HG03442 (cell line): Measurements from ENCODE around the gene KRT85.

Experiments
- ATAC-seq: cut with Tn5 transposase; IDR thresholded peaks from one replicate; pipeline ENCODE4 v1.9.1; 2021; ENCODE audit warnings: mild to moderate bottlenecking, moderate library complexity; ENCODE audit not compliant: unreplicated experiment

KRT85 gene

DNA sequence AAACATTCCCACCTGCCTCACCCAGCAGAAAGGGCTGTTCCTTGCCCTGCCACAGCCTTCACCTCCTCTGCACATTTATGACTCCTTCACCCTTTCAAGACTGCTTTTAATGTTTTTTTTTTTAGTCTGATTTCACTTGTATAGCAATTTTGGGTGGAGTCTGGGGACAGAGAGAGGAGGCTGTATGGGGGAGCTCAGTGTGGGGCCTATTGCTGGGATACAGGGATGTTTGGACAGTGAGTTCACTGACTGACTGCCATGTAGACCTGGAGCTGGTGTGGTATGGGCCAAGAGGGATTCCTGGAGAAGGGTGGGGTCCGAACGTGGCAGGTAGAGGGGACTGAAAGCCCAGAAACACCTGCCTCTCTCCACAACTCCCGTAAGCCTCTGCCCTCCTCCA is 1.9 kb upstream of the KRT85 start:
- no peak for ATAC-seq

DNA sequence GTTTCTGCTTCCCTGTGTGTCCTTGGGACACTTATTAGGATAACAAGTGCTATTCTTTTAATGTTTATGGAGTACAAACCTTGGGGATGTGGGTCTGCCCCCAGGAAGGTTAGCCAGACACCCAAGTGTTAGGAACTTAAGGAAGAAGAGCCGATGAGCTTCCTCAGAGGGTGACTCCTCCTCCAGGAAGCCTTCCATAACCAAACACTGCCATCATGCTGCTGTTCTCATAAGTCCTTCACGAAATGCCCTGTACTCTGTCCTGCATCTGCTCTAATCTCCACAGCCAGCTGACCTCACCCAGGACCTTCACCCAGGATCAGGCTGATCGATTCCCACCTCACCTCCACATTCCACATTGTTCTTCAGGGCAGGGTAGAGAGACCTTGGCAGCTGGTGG is 1.2 kb upstream of the KRT85 start:
- no peak for ATAC-seq

DNA sequence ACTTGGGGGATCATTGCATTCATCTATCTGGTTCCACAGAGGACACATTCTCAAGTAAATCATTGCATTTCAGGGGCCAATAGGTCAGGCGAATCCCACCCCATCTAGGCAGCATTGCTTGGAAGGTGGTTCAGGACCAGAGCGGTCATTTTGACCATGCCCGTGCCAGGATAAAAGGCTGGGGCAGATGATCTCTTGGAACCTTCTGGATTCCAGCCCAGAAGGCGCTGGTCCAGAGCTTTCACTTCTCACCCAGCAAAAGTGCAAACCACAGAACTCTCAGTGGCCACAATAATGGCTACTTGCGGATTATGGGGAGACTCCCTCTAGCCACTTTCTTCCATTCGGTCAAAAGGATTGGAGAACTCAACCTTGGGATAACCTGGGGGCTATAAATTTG is 595 bp upstream of the KRT85 start:
- no peak for ATAC-seq

DNA sequence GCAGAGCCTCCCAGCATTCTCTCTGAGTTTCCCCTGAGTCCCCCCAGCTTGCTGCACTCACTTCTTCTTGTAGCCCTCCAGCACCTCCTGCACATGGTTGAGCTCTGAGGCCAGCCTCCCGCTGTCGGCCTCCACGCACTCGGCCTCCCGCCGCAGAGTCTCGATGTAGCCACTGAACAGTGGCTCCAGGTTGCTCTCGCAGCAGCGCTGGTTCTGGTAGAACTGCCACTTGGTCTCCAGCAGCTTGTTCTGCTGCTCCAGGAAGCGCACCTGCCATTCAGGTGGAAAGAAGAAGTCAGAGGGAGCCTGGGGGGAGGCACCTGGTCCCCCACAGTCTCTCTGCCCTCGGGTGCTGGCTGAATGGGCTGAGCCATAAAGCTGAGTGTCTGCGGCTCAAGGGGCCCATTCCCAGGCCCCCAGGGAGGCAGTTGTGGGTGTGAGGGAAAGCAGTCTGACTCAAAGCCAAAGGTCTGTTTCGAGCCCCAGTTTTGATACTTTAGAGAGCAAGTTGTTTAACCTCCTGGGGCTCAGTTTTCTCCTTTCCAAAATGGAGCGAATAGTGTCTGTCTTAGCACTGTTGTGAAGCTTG is 2.3 kb downstream of the KRT85 start:
- ATAC-seq, result no peak

DNA sequence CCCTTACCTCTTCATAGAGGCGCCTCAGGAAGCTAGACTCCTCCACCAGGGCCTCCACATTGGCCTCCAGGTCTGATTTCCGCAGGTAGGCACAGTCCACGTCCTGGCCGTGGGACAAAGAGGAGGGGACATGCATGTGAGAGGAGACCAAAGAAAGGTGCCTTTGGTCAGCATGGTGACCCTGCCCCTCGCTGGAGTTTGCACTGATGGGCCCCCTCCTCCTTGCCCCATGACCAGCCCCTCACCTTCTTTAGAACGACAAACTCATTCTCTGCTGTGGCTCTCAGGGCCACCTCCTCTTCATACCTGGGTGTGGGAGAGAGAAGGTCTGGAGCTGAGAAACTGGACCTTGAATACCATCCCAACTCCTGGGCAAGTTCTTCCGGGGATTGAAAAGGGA is 3.2 kb downstream of the KRT85 start:
- ATAC-seq, result no peak

DNA sequence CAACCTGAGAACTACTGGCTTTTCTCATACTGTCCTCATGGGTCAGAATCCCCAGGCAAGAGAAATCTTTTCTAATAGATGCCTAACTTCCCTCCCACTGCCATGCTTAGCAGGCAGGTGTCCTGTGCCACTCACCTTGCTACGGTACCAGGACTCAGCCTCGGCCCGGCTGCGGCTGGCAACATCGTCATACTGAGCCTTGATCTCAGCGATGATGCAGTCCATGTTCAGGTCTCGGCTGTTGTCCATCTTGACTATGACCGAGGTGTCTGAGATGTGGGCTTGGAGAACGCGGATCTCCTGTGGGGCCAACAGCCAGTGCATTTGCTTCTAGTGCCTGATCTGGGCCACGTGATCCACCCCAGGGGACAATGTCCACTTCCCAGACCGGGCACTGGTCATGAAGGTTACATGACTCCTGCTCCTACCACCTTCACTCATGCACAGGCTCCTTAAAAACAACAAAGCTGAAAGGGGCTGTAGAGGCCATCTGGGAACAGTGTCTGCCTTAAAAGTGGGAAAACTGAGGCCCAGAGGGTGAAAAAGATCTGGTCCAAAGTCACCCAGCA is 4.1 kb downstream of the KRT85 start:
- ATAC-seq, result no peak

DNA sequence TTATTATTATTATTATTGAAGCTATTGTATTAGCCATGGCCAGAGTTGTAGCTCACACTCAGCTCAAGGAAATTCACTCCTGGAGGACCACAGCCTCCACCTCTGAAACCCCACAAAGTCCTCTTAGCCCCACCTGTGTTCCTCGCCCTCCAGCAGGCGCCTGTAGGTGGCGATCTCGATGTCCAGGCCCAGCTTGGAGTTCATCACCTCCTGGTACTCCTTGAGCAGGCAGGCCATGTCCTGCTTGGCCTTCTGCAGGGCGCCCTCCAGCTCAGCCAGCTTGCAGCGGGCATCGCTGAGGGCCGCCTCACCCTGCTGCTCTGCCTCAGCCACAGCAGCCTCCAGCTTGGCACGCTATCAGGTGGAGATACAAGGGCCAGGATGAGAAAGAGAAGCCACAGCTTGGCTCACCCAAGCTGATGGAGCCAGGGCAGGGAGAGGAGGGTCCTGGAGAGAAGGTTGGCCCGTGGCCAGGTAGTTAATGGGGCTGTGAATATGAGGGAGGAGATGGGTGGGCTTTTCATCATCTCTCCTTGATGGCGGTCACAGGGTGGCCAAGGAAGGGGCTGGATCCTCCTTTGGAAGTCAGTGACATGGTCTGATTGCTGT is 5.1 kb downstream of the KRT85 start:
- no peak for ATAC-seq

DNA sequence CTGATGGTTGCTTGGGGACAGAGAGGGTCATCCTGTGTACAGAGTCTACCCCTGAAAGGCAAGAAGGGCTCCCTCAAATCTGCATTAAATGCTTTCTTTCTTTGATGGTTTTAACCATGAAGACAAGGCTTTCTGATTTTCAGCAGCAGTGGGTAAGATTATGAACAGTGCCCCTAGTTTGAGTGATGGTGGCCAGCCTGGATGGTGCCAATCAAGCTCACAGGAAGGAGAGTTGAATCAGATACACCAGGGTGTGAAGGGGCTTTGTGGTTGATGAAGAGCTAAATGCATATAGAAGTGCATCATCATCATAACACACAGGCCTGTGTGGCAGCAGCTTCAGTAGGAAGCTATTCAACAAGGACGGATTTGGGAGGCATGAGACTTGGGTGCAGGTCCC is 5.7 kb downstream of the KRT85 start:
- ATAC-seq, result no peak

DNA sequence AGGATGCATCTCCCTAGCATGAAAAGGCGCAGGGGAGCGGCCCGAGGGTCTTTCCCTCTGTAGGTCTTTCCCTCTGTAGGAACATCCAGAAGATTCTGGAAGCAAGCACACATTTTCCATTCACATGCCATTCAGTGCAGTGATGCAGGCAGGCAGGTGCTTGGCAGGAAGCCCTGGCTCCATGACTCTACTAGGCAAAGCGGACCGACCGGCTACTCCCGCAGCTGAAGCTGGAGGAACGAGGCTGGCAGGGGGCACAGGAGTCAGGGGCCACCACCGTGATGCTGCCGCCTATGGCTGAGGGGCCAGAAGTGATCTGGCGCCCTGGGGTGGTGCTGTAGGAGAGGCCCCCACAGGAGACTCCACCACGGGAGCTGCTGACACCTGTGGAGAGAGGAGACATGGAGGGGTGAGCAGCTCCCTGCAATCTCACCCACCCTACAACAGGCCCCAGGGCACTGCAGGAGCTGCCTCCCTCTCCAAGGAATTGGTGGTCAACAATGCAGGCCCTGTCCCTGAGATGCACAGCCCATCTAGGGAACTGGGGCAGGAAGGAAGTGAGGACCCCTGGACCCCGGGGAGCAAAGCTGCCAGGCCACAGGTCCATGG is 6.5 kb downstream of the KRT85 start:
- no peak for ATAC-seq

DNA sequence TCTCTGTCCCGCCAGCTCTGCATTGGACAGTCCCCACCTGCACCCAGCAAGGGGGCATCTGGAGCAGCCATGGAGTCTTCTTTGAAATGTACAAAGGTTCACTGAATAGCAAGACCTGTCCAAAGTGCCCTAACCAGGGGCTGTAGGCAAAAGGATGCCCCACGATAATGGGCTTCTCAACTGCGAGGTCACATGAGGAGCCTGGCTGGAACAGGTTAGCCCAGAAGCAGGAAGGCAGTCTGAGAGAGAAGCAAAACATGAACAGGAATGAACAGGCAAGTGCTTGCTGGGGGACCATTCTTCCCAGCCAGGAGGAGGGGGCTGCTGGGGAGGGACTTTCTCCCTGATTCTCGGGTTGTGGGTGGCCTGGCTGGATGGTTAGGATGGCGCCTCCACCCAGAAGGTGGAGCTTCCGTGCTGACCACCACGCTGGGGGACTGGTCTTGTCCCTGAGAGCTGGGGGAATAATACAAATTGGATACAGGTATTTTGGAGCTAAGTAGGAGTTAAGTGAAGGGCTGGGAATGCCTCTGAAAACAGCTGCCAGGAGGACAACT is 7.1 kb downstream of the KRT85 start:
- ATAC-seq, result no peak

DNA sequence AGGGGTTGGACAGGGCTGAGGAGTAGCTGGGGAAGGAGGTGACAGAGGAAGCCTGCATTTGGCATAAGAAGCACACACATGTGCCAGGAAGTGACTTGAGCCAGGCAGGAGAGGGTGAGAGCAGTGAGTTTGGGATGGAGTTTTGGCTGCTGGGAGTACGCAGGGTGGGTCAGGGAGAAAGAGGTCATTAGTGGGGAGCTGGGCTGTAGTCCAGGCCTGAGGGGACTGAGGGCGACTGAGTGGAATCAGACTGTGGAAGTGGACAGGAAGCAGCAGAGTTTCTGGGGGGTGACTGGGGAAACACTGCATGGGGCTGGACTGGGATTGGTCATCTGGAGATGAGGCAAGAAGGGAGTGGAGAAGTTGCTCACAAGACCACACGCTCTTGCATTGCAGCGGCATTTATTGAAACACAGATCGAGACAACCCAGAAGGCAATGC is 7.6 kb downstream of the KRT85 start:
- ATAC-seq, result no peak

DNA sequence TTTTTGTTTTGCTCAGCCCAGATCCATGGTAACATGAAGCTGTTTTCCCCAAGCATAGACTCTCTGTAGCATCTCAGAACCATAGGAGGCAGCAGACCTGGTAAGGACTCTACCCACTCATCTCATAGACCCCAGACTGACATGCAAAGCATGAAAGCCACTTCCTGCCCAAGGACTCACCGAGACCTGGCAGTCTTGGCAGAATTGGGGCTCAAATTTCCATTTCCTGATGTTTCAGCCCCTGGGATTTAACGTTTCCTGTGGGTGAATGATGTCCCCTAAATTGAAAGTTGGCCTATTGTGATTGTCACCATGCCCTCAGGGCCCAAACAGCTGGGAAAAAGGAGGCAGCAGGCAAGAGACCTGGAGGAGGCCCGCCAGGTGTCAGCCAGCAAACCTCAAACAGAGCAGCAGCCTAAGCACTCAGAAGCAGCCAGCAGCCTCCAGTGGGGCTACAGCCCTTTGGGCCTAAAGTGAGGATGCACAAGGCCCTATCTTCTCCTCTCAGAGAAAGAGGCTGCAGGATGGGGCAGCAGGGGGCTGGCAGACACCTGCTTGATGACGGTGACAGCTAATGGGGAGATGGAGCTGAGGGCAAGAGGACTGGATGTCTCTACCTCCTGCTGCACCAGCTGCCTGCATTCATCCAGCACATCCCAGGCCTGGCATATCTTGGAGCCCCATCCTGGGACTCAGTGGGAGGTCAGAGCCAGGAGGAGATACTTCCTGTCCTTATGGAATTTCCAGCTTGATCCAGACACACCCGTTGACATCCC is 8.5 kb downstream of the KRT85 start:
- peak; percentile 91 for ATAC-seq

DNA sequence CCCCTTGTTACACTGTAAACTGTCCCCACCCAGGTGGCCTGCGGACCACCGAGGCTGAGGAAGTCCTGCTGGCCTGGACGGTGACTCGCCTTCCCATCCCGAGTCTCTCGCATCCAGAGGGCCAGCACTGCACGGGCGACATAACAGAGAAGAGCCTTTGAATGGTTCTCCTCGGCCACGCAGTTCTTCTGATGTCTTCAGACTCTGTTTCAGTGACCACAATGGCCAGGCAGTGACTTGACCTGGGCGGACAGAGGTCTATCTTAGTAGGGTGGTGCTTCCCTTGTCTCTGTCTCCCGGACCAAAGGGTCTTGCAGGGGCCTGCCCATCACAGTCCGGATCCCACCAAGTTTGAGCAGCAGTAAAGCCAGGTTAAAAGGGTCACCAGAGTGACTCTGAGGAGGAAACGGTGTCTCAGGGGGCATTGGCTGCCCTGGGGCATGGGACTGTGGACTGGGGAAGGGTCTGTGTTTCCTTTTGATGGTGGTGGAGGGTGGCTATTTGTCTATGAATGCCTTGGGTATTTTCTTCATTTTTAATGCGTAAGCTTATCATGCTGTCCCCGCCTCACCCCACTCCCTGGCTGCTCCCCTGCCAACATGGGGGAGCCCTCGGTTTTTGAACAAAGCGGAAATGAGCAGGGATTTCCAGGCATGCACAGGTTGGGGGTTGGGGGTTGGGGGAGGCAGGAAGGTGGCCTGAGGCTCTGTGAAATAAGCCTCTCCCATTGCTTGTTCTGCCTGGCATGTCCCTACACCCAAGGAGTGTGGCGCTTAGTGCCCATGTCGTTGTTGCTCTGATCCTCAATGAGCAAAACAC is 10.3 kb downstream of the KRT85 start:
- no peak for ATAC-seq

DNA sequence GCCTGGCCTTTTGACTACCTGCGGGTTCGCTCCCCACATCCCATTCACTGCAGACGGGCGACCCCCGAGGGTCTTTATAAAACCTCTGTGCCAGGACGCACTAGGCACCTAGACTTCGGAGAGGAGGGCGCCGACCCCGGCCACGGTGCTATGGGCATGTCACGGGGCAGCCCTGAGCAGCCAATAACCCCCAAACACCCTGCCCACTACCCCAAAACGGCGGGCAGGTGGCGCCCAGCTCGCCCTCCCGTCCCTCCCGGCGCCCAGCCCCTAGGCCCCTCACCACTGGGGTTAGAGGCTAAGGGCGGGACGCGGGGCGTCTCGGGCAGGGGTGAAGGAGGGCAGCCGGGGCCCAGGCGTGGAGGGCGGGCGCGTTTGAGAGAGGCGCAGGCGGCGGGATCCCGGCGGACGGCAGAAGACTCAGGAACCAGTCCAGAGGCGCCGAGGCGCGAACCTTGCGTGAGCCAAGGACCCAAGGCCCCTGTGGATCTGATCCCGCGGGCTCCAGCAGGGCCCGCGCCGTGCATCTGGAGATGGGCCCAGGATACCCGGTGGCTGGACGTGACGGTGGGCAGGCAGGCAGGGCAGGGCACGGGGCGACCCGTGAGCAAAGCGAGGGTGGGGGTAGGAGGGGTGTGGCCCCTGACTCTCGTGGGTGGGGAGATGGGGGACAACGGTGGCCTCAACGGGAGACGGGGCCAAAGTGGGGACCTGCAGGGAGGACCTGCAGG is 11.1 kb downstream of the KRT85 start:
- ATAC-seq, result no peak

DNA sequence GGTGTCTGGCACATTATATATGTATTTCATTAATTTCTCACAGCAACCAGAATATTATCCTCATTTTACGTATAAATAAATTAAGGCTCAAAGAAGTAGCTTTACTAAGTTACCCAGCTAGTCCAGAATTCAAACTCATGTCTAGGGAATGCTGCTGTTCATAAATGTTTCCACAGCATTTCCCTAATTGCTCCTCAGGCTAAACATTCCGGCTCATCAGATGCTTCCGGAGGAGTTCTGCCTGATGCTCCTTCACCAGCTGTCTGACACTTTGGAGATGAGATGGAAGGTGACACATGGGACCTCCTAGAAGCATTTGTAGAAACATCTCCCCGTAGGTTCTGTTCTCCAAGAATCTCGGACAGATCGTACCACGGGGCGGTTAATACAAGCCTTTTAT is 12.1 kb downstream of the KRT85 start:
- ATAC-seq, result no peak

DNA sequence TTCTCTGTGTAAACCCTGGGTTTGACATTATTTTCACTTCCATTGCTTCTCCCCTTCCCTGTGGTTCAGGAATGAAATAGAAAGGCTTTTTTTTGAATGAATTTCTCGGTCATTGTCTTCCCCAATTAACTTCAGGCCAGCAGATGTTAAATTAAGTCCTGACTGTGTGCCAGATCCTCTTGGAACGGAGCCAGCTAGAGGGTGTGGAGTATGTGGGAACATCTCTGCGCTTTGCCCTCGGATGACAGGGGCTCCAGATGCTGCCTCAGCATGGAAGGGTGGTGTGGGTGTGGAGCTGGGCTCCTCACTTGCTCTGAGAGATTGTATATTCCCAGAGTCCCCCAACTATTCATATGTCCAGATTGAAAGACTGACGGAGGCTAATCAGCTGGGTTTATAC is 13.1 kb downstream of the KRT85 start:
- ATAC-seq, result no peak

DNA sequence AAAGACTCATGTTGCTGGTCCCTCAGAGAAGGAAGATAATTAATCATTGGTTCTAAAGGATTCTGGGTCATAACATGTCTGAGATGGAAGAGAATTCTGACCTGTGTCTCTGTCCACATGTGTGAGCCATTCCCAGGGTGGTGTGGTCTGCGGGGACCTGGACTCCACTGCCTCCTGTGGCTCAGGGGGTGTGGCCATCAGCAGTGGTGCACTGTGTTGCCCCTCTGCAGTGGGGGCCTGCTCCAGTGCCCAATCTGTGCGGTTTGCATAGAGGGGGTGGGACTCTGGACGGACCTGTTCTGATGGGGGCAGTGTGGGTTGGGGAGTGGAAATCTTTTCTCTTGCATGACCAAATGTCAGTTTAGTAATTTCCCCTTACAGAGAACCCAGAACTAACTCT is 13.5 kb downstream of the KRT85 start:
- no peak for ATAC-seq

DNA sequence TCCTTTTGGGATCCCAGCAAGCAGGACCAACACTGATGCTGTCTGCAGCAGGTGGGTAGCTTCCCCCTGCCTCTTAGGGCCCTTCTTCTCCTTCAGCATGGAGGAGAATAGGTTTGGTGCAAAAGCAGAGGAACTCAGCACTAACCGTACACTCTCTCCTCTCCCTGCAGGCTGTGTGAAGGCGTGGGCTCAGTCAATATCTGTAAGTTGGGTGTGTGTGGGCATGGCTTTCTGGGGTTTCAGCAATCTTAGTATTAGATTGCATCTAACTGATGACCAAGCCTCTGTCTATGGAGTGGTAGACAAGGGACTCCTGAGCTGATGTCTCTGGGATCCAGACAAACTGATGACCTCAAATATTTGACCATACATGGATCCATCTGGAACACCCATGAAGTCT is 14.3 kb downstream of the KRT85 start:
- no peak for ATAC-seq

DNA sequence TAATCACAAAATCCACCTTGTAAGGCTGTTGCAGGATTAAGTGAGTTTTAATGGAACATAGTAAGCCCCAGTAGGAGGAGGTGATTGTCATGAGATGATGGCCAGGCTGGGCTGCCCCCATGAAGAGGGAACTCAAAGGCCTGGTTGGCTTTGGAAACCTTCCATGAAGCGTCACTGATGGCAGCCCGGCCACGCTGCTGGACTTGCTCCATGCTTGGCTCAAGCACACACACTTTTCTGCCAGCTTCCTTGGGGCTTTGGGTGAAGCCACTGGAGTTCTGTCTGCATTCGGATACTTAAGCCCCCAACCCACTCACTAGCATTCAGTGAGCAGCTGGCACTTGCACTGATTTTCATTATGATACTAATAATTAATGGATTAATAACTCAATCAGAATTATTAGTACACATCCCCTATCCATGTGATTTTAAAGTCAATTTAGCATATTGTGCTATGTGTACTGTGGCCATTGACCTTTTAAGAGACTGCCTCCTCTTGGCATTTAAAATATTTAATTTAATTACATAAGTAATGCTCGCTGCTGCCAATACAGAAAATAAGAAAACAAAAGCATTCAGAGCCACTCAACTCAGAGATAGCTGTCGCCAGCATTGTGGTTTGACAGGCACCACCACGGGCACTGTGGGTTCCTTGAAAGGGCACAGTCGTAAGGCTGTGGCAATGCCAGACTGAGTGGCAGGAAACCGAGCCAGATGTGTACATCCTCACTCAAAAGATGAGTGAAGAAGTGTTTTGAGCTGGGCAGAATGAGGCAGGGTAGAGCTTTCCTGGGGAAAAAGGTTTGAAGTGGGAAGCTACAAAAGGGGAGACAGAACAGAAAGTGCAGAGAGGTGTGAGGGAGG is 15.9 kb downstream of the KRT85 start:
- ATAC-seq, result no peak
